HEK293 (cell line): Measurements from ENCODE around the gene FSTL4.

Experiments used
- CTCF ChIA-PET: fragments of 350-600 bp; formaldehyde crosslinking; extraction: SDS; loops from one replicate; lab custom pipeline; 2021; ENCODE audit warnings: antibody characterized with exemption; lab: Yijun Ruan, JAX
- POLR2A ChIA-PET: fragments of 300-600 bp; formaldehyde crosslinking; extraction: SDS; loops from one replicate; lab custom pipeline; 2020; ENCODE audit warnings: antibody characterized with exemption, inconsistent platforms; lab: Yijun Ruan, JAX
- H3K27ac ChIP-seq: fragments of 200-500 bp; sonication (Bioruptor generic); 2 replicates; pipeline ENCODE4 v1.5.1; 2014; ENCODE audit warnings: low read depth, low read length, control low read depth, inconsistent platforms; ENCODE audit errors: extremely low read depth
- H3K36me3 ChIP-seq, 2 experiments: fragments of 200-500 bp in 1 of 2; sonication (Bioruptor generic) in 1 of 2; 1 replicate in 1 of 2; 2 replicates in 1 of 2; pipeline ENCODE4 v1.5.1; 2014 to 2017; ENCODE audit warnings: inconsistent platforms in 2 of 2, low read length in 2 of 2; ENCODE audit not compliant: control insufficient read depth in 2 of 2, insufficient read depth in 1 of 2
- H3K4me1 ChIP-seq: fragments of 200-500 bp; sonication (Bioruptor generic); 2 replicates; pipeline ENCODE4 v1.5.1; 2014; ENCODE audit warnings: mild to moderate bottlenecking, low read length, inconsistent platforms; ENCODE audit not compliant: control insufficient read depth, insufficient read depth
- H3K4me3 ChIP-seq: 2 replicates; pipeline ENCODE4 v1.5.1; 2011; ENCODE audit warnings: low read depth, mild to moderate bottlenecking, control low read depth, low read length, moderate library complexity
- H3K9me3 ChIP-seq: fragments of 200-500 bp; sonication (Bioruptor generic); 2 replicates; pipeline ENCODE4 v1.5.1; 2014; ENCODE audit warnings: low read depth, low read length, inconsistent platforms; ENCODE audit not compliant: control insufficient read depth, insufficient read depth
- GLI2 ChIP-seq: fragments of 450-650 bp; formaldehyde crosslinking; IDR thresholded peaks from 2 replicates; pipeline ENCODE4; 2017; ENCODE audit warnings: missing biosample characterization, missing genetic modification characterization, low read depth, borderline replicate concordance
- OSR2 ChIP-seq: fragments of 450-650 bp; formaldehyde crosslinking; IDR thresholded peaks from 2 replicates; pipeline ENCODE4 v1.5.1; 2016; ENCODE audit warnings: missing biosample characterization, missing genetic modification characterization
- PRDM6 ChIP-seq: fragments of 450-650 bp; formaldehyde crosslinking; IDR thresholded peaks from 2 replicates; pipeline ENCODE4 v1.5.1; 2017; ENCODE audit warnings: missing biosample characterization, missing genetic modification characterization
- RBAK ChIP-seq: fragments of 450-650 bp; formaldehyde crosslinking; IDR thresholded peaks from 2 replicates; pipeline ENCODE4 v1.5.1; 2016; ENCODE audit warnings: missing biosample characterization, missing genetic modification characterization
- SP2 ChIP-seq: fragments of 450-650 bp; formaldehyde crosslinking; IDR thresholded peaks from 2 replicates; pipeline ENCODE4 v1.5.1; 2016; ENCODE audit warnings: missing biosample characterization, missing genetic modification characterization
- TCF7L2 ChIP-seq: IDR thresholded peaks from 2 replicates; pipeline ENCODE4 v1.6.1; 2011; ENCODE audit warnings: low read depth, mild to moderate bottlenecking, inconsistent platforms, low read length, moderate library complexity, borderline replicate concordance
- ZBTB1 ChIP-seq: fragments of 450-650 bp; formaldehyde crosslinking; IDR thresholded peaks from 2 replicates; pipeline ENCODE4 v1.5.1; 2016; ENCODE audit warnings: missing biosample characterization, missing genetic modification characterization
- ZBTB7A ChIP-seq: fragments of 450-650 bp; formaldehyde crosslinking; IDR thresholded peaks from 2 replicates; pipeline ENCODE4 v1.5.1; 2016; ENCODE audit warnings: low read depth, missing biosample characterization, missing genetic modification characterization
- ZFHX2 ChIP-seq: fragments of 450-650 bp; formaldehyde crosslinking; conservative IDR thresholded peaks from 2 replicates; pipeline ENCODE4 v1.5.1; 2016; ENCODE audit warnings: missing biosample characterization, missing genetic modification characterization
- ZNF132 ChIP-seq: fragments of 450-650 bp; formaldehyde crosslinking; IDR thresholded peaks from 2 replicates; pipeline ENCODE4 v1.5.1; 2017; ENCODE audit warnings: missing biosample characterization, missing genetic modification characterization, borderline replicate concordance
- ZNF19 ChIP-seq: fragments of 450-650 bp; formaldehyde crosslinking; IDR thresholded peaks from 2 replicates; pipeline ENCODE4; 2016; ENCODE audit warnings: missing biosample characterization, missing genetic modification characterization, low read depth
- ZNF221 ChIP-seq: fragments of 450-650 bp; formaldehyde crosslinking; IDR thresholded peaks from 2 replicates; pipeline ENCODE4 v1.5.1; 2017; ENCODE audit warnings: missing biosample characterization, missing genetic modification characterization, borderline replicate concordance
- ZNF423 ChIP-seq: fragments of 450-650 bp; formaldehyde crosslinking; IDR thresholded peaks from 2 replicates; pipeline ENCODE4 v1.5.1; 2016; ENCODE audit warnings: missing biosample characterization, missing genetic modification characterization
- ZNF513 ChIP-seq: fragments of 450-650 bp; IDR thresholded peaks from 2 replicates; pipeline ENCODE4 v1.5.1; 2018; ENCODE audit warnings: missing biosample characterization, missing genetic modification characterization
- ZNF529 ChIP-seq: fragments of 450-650 bp; formaldehyde crosslinking; IDR thresholded peaks from 2 replicates; pipeline ENCODE4 v1.5.1; 2017; ENCODE audit warnings: missing genetic modification characterization, missing biosample characterization; ENCODE audit not compliant: insufficient replicate concordance
- ZNF544 ChIP-seq: fragments of 450-650 bp; formaldehyde crosslinking; IDR thresholded peaks from 2 replicates; pipeline ENCODE4 v1.5.0; 2017; ENCODE audit warnings: missing biosample characterization, missing genetic modification characterization
- ZNF561 ChIP-seq: fragments of 450-650 bp; IDR thresholded peaks from 2 replicates; pipeline ENCODE4 v1.5.1; 2018; ENCODE audit warnings: missing biosample characterization, missing genetic modification characterization, borderline replicate concordance
- ZNF600 ChIP-seq: fragments of 450-650 bp; formaldehyde crosslinking; IDR thresholded peaks from 2 replicates; pipeline ENCODE4 v1.5.1; 2016; ENCODE audit warnings: missing biosample characterization, missing genetic modification characterization
- ZNF670 ChIP-seq: fragments of 450-650 bp; formaldehyde crosslinking; IDR thresholded peaks from 2 replicates; pipeline ENCODE4 v1.5.1; 2016; ENCODE audit warnings: missing biosample characterization, missing genetic modification characterization, low read depth
- ZSCAN18 ChIP-seq: fragments of 450-650 bp; formaldehyde crosslinking; IDR thresholded peaks from 2 replicates; pipeline ENCODE4 v1.5.1; 2016; ENCODE audit warnings: missing biosample characterization, missing genetic modification characterization

Gene FSTL4

GRCh38 chr5:133510634-133511262 lies 101.6 kb downstream of the FSTL4 start:
- Histone ChIP-seq H3K27ac (no peak overlapping the region), H3K4me3 (no peak overlapping the region), H3K36me3 (no peaks in the 10 kb centered on the region), H3K9me3 (no peaks in the 10 kb centered on the region), H3K4me1 (peaks cover 3% of the 10 kb centered on the region; the same call in 1 of the 2 replicates)
- POLR2A ChIA-PET: no interaction called here
- TF ChIP-seq ZNF221 (tag by site-specific recombination): no peak
- no peak for TF ChIP-seq ZNF19 (tag by site-specific recombination)
- no peak for TF ChIP-seq ZBTB7A (tag by site-specific recombination)
- no peak for TF ChIP-seq ZNF132 (tag by site-specific recombination)
- no peak for TF ChIP-seq ZNF670 (tag by site-specific recombination)
- TF ChIP-seq, all 188 proteins: peak for 0
- CTCF ChIA-PET: interaction anchor here (0.7 kb wide), 1 partner anchor 86 kb away, joined by 4 read pairs; no protein-coding TSS in a partner anchor

GRCh38 chr5:133509742-133510079 lies 102.6 kb downstream of the FSTL4 start:
- Histone ChIP-seq H3K4me1 (peaks cover 3% of the 10 kb centered on the region; the same call in 1 of the 2 replicates), H3K27ac (no peak overlapping the region), H3K9me3 (no peaks in the 10 kb centered on the region), H3K36me3 (no peaks in the 10 kb centered on the region), H3K4me3 (no peak overlapping the region)
- POLR2A ChIA-PET: no interaction called here
- no peak for TF ChIP-seq OSR2 (tag by site-specific recombination)
- no peak for TF ChIP-seq ZFHX2 (tag by site-specific recombination)
- TF ChIP-seq TCF7L2: no peak
- no peak for TF ChIP-seq RBAK (tag by site-specific recombination)
- TF ChIP-seq ZNF600 (tag by site-specific recombination): no peak
- TF ChIP-seq ZNF513 (tag by site-specific recombination): no peak
- TF ChIP-seq ZNF561: no peak
- TF ChIP-seq SP2 (tag by site-specific recombination): no peak
- no peak for TF ChIP-seq ZNF544
- TF ChIP-seq ZBTB1 (tag by site-specific recombination): no peak
- TF ChIP-seq PRDM6 (tag by site-specific recombination): no peak
- no peak for TF ChIP-seq ZNF529
- no peak for TF ChIP-seq GLI2
- no peak for TF ChIP-seq ZNF423 (tag by site-specific recombination)
- no peak for TF ChIP-seq ZSCAN18 (tag by site-specific recombination)
- CTCF ChIA-PET: interaction anchor here (1.2 kb wide), 1 partner anchor 33 kb away, joined by 3 read pairs; no protein-coding TSS in a partner anchor
